Activated effector memory CD4-positive, alpha-beta T cell treated with Interleukin-2 at 50 U/mL for 16 hours (primary cell): ENCODE data around the gene TWNK.

ENCODE experiments used
- DNase-seq: peaks from one replicate; pipeline ENCODE4 v3.0.0-alpha.2; 2020

Gene TWNK

GRCh38 chr10:100998183-100998990 is 11.0 kb downstream of the TWNK start:
- DNase-seq = peak; percentile 58

GRCh38 chr10:100998991-100999741 is 11.8 kb downstream of the TWNK start:
- peak; percentile 71 for DNase-seq

- no peak for DNase-seq
Measured at GRCh38 chr10:100999742-101000126, 12.4 kb downstream of the TWNK start, which contains the start of gene LZTS2. TSS of gene LZTS2 (plus strand) at chr10:100999808. CDS start at chr10:101002539, 2,731 bp downstream.

DNA sequence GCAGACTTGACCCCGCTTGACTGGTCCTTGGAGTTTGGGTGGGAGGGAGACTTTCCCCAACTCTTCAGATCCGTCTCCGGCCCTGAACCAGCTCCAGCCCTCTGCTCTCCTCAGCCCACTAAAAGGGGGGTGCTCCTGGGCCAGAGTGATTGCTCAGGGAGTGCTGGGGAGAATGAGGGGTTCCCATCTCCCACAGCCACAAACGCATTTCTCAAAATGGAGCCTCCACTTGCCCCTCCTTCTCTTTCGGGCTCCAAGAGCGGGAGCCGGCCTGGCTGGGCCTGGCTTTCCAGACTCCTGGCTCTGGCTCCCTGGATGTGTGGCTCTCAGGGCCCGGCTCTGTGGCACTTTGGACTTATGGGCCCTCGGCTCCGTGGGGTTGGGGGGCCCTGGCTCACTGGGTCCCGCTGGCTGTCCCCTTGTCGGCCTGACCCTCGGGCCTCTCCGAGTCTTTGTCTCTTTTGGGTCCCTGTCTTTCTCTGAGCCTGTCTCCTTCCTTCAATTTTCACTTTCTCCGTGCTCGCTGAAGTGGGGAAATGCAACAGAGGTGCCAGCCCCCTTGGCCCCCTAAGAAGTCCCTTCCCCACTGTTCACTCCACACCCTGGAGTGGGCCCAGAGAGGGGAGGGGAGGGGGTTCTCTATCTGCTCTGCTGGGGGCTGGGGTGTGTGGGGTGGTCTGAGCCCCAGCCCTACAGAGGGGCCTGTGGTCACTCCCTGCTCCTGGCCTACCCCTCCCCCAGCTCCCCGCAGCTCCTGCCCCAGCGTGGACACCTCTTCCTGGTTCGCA is 13.0 kb downstream of the TWNK start:
- no peak for DNase-seq

DNA sequence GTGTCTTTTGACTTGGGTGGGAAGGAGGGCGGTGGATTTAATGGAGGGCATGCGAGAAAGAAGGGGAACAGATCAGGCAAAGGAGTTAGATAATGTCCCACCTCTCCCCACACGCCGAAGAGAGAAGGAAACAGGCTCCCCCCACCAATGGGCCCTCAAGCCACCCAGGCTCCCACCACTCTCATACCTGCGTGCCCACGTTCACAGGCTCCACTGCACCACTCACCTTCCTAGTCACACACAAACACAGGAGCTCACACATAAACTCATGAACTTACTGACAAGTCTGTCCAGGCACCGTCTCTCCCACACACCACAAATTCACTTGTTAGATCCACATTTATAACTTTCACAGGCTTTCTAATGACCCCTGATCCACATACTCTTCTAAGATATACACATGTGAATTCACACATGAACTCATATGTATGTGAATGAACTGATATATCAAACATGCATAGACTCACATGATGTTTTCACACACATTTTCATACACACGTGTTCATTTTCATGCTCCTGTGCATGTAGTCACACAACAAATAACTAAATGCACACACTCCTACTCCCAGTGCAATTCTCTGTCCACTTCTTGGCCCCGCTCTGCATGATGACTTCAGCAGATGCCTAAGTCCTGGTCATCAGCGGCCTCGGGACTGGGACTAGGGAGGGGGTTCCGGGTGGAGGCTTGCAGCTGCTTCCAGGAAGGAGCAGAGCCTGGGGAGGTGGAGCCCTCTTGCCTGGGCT is 13.7 kb downstream of the TWNK start:
- DNase-seq = no peak

- no peak for DNase-seq
Measured at GRCh38 chr10:101001659-101002035, 14.3 kb downstream of the TWNK start.

- no peak for DNase-seq
Measured at GRCh38 chr10:101002456-101002855, 15.1 kb downstream of the TWNK start.

DNA sequence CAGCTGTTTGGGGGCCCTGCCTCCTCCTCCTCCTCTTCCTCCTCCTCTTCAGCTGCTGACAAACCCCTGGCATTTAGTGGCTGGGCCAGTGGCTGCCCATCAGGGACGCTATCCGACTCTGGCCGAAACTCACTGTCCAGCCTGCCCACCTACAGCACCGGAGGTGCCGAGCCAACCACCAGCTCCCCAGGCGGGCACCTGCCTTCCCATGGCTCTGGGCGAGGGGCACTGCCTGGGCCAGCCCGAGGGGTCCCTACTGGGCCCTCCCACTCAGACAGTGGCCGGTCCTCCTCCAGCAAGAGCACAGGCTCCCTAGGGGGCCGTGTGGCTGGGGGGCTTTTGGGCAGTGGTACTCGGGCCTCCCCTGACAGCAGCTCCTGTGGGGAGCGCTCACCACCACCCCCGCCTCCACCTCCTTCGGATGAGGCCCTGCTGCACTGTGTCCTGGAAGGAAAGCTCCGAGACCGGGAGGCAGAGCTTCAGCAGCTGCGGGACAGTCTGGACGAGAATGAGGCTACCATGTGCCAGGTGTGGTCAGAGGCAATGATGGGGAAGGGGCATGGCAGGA is 16.4 kb downstream of the TWNK start:
- no peak for DNase-seq

GRCh38 chr10:101005361-101005760 is 18.0 kb downstream of the TWNK start:
- DNase-seq = no peak

- no peak for DNase-seq
Measured at GRCh38 chr10:101005869-101006567, 18.7 kb downstream of the TWNK start.

GRCh38 chr10:101006593-101007098 is 19.3 kb downstream of the TWNK start:
- DNase-seq = no peak

GRCh38 chr10:101007099-101007711 is 19.9 kb downstream of the TWNK start:
- no peak for DNase-seq

- DNase-seq = no peak
Measured at GRCh38 chr10:101007915-101008822, 20.8 kb downstream of the TWNK start.

- no peak for DNase-seq
Measured at GRCh38 chr10:101008823-101009423, 21.6 kb downstream of the TWNK start.

DNA sequence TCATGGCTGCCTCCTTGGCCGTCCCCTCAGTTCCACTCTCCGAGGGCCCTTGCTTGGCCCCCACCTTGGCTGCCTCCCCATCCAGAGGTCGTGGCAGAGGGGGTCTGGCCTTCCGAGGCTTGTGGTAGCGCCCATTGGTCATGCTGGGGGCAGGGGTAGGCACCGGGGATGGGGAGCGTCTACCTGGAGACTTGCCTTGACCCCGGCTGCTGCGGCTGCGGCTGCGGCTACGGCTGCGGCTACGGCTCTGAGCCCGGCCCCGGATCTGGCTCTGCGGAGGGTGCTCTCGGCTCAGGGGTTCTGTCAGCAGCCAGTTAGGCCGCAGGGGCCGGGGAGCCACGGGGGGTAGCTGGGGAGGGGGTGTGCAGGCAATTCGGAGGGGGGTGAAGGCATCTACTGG is 23.0 kb downstream of the TWNK start:
- DNase-seq = no peak

DNA sequence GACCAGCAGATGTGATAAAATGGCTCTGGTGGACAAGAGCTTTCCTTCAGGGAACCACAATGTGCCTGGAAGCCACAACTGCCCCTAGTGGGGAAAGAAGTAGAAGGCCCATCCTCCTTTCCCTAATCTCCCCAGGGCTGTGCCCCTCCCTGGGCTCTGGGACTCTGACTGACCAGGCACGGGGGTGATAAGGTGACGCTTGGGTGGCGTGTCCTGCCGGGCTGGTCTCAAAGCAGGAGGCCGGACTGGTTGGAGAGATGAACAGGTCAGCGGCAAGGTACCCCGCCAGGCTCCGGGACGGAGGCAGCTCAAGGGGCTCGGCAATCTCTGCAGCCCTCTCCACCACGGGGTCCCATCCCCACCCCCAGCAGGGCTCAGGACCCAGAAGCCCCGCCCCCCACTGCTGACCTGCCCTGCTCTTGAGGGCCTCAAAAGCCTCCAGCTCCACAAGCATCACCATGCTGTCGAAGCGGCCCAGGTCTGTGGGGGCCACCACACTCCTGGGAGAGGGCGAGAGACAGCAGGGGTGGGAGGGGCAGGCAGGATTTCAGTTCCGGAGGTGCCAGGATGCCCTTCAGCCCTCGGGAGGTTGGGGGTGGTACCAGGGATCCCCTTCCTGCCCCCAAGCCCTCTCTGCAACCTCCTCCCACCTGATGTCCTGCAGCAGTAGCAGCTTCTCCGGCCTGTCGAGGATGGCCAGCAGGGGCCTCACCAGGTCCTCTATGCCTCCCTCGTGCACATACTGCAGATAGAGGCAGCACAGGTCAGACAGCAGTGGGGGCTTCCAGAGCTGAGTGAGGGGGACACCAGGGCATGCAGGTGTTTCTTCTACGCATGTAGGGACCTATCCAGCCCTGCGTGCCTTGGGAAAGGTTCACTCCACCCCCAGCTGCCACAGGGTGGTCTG is 24.4 kb downstream of the TWNK start:
- no peak for DNase-seq

GRCh38 chr10:101012525-101013364 is 25.4 kb downstream of the TWNK start:
- peak; percentile 59 for DNase-seq
